ENCODE results near the gene DMBX1. TPM values are rescaled to one million over a fixed set of nuclear protein-coding genes. Genes with fewer than 3 reads are reported as not detected.
A peak's percentile ranks its signal among the peaks of the same experiment; 100 is the strongest.

Gene DMBX1
- polyA plus RNA-seq, 6 donors from 2014 or later, result not detected

DNA sequence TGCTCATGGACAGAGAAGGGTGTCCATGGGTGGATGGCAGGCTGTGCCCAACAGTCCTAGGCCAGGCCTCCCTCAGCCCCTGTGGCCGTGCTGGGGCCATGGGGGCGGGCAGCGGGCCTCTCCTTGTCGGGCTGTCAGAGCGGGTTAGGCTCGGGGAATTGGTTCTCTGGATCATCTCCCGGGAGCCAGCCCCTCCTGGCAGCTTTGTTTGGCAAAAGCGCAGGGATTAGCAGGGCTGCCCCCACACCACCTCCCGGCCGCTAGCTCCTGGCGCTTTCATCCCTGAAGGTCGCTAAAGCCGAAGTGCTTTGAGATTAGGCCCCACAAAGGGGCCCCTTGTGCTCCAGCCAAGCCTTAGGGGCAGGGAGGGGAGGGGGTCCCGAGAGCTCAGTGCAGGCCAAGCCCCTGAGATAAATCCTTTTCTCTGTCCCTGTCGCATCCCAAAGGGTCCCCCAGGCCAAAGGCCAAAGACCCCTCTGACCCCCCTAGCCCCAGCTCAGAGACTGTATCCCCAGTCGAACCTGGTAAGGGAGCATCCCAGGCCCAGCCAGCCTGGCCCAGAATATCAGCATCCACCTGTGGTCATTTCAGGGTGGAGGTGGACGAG lies 9.8 kb upstream of the DMBX1 start:
- no peaks in the 10 kb centered on the region for H3K36me3 Mint-ChIP-seq
- H3K9me3 Mint-ChIP-seq, result no peaks in the 10 kb centered on the region
- DNase-seq, result no peak
- H3K27me3 Mint-ChIP-seq, result peaks cover 48 to 70% (median 55%) of the 10 kb centered on the region in 3 donors
- peak overlapping the region in 1 of 6 donors; percentile 89 for H3K27ac Mint-ChIP-seq
- H3K4me3 Mint-ChIP-seq, result no peak overlapping the region
- no peak for ATAC-seq (ENCODE audit: low read depth in 2 of 2)
- H3K4me1 Mint-ChIP-seq, result peaks cover 0 to 29% (median 13%) of the 10 kb centered on the region in 3 donors

- Mint-ChIP-seq H3K36me3 (no peaks in the 10 kb centered on the region), H3K27me3 (peaks cover 55 to 71% (median 62%) of the 10 kb centered on the region in 3 donors), H3K27ac (no peak overlapping the region), H3K9me3 (no peaks in the 10 kb centered on the region), H3K4me3 (no peak overlapping the region), H3K4me1 (peaks cover 0 to 19% (median 14%) of the 10 kb centered on the region in 3 donors)
- DNase-seq (no peak), ATAC-seq (ENCODE audit: low read depth in 2 of 2) (no peak)
These were observed 8.5 kb upstream of the DMBX1 start for GRCh38 chr1:46480959-46481646.

- Mint-ChIP-seq H3K27me3 (peaks cover 63 to 78% (median 70%) of the 10 kb centered on the region in 3 donors), H3K4me3 (no peak overlapping the region), H3K36me3 (no peaks in the 10 kb centered on the region), H3K27ac (no peak overlapping the region), H3K4me1 (peaks cover 0 to 16% (median 9%) of the 10 kb centered on the region in 3 donors), H3K9me3 (no peaks in the 10 kb centered on the region)
- DNase-seq (no peak), ATAC-seq (ENCODE audit: low read depth in 2 of 2) (no peak)
These were observed 7.7 kb upstream of the DMBX1 start for GRCh38 chr1:46481961-46482360.

- Mint-ChIP-seq H3K9me3 (no peaks in the 10 kb centered on the region), H3K4me1 (peaks cover 4 to 15% (median 6%) of the 10 kb centered on the region in 3 donors), H3K27ac (peak overlapping the region in 1 of 6 donors; percentile 29), H3K4me3 (no peak overlapping the region), H3K27me3 (peaks cover 65 to 84% (median 79%) of the 10 kb centered on the region in 3 donors), H3K36me3 (no peaks in the 10 kb centered on the region)
- DNase-seq (no peak), ATAC-seq (ENCODE audit: low read depth in 2 of 2) (no peak)
These were observed 6.0 kb upstream of the DMBX1 start for GRCh38 chr1:46483589-46483988.

DNA sequence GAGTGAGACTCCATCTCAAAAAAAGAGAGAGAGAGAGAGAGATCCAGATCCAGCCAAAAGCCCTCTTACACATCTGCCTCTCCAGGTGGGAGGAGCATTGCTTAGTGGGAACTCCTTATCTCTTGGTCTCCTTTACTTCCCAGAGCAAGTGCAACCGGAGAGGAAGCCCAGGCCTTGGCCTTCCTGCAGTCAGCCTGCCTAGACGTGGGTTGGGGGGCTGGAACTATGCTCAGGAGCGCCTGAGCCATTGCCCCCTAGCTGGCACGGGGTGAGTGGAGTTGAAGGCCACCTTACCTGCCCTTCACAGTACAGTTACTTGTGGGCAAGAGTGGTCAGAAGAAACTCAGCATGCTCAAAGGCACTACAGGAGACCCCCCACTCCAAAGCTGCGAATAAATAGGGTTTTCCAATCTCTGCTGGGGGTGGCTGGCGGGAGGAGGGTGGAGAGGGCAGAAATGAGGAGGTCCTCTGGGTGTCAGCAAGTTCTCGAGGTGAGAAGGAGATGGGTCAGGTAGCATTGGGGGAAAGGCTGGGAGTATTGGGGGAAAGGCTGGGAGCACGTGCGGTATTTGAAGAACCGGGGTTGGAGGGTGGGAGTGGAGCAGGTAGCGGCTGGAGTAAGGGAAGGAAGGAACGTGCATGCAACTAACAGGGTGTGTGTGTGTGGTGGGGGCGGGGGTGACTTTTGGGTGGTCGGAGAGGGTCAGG lies 4.7 kb upstream of the DMBX1 start:
- DNase-seq (no peak), ATAC-seq (ENCODE audit: low read depth in 2 of 2) (no peak)
- peaks cover 66 to 87% (median 80%) of the 10 kb centered on the region in 3 donors for H3K27me3 Mint-ChIP-seq
- H3K4me1 Mint-ChIP-seq, result peaks cover 17 to 27% (median 18%) of the 10 kb centered on the region in 3 donors
- peaks cover 0 to 4% of the 10 kb centered on the region in 2 donors for H3K36me3 Mint-ChIP-seq
- peaks cover 0 to 2% (median 0%) of the 10 kb centered on the region in 7 donors for H3K9me3 Mint-ChIP-seq
- peak overlapping the region in 1 of 8 donors; percentile 30 for H3K4me3 Mint-ChIP-seq
- no peak overlapping the region for H3K27ac Mint-ChIP-seq

DNA sequence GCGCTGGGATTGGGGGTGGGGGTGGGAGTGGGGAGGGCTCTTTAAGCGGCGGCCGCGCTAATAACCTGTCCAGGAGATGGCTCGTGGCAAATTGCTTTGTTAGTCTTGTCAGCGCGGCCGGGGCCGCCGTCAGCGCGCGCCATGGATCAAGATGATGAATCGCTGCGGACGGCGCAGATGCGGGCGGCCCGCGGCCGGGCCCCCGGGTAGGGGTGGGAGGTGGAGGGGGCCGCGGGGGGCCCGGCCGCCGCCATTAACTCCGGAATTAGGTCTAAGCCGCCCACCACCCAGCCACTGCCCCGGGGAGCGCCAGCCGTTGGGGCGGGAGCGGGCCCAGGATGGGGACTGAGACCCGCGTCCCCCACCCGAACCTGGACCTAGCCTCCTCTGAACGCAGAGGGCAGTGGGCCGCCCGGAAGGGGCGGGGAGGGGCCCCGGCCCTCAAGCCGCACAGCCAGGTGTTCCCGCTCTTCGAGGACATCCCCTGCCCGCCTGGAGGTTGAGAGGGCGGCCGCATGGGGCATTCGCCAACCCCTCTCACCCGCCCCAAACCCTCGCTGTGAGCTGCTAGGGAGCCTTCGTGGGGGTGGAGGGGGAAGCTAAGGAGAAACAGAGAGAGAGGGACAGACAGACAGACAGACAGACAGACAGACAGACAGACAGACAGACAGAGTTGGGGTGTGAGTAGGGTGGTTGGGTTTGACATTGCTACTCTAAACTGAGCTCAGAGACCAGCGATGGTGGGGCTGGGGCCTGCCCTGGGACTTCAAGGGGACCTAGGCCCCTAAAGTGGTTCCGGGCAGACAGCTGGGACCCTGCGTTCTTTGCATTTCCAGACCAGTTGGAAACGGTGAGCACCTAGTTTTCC lies 3.8 kb upstream of the DMBX1 start:
- Mint-ChIP-seq H3K4me1 (peaks cover 19 to 32% (median 25%) of the 10 kb centered on the region in 3 donors), H3K9me3 (peaks cover 0 to 2% (median 0%) of the 10 kb centered on the region in 7 donors), H3K27ac (no peak overlapping the region), H3K4me3 (peak overlapping the region in 1 of 8 donors; percentile 47), H3K27me3 (peaks cover 65 to 89% (median 82%) of the 10 kb centered on the region in 3 donors), H3K36me3 (peaks cover 0 to 8% of the 10 kb centered on the region in 2 donors)
- DNase-seq (no peak), ATAC-seq (ENCODE audit: low read depth in 2 of 2) (no peak)

- DNase-seq, result no peak
- peaks cover 19 to 32% (median 27%) of the 10 kb centered on the region in 3 donors for H3K4me1 Mint-ChIP-seq
- H3K27ac Mint-ChIP-seq, result no peak overlapping the region
- H3K36me3 Mint-ChIP-seq, result peaks cover 0 to 8% of the 10 kb centered on the region in 2 donors
- no peak for ATAC-seq (ENCODE audit: low read depth in 2 of 2)
- H3K27me3 Mint-ChIP-seq, result peaks cover 63 to 95% (median 88%) of the 10 kb centered on the region in 3 donors
- peak overlapping the region in 2 of 8 donors; percentile 4 to 47 for H3K4me3 Mint-ChIP-seq
- peaks cover 0 to 2% (median 0%) of the 10 kb centered on the region in 7 donors for H3K9me3 Mint-ChIP-seq
These were observed 3.1 kb upstream of the DMBX1 start for GRCh38 chr1:46486432-46487015.

DNA sequence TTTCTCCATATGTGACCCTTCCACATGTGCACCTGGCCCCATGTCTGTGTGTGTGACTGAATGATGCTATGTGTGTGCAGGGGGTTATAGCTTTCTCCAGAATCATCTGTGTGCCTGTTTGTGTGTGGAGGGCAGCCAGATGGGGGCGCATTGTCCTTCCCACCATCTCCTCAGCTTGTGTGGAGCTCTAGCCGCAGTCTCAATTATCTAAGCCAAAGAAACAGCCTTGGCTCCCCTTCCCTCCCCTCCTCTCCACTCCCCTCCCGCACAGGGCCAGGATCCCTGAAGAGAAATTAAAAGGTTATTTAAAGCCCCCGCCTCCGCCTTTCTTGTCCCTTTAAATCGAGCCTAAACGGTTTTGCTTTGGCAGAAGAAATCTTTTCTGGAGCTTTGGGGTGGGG lies 1.8 kb upstream of the DMBX1 start:
- H3K9me3 Mint-ChIP-seq, result peaks cover 0 to 2% (median 0%) of the 10 kb centered on the region in 7 donors
- ATAC-seq (ENCODE audit: low read depth in 2 of 2) (no peak), DNase-seq (no peak)
- H3K4me1 Mint-ChIP-seq, result peaks cover 19 to 35% (median 32%) of the 10 kb centered on the region in 3 donors
- H3K27ac Mint-ChIP-seq, result no peak overlapping the region
- H3K4me3 Mint-ChIP-seq, result no peak overlapping the region
- H3K36me3 Mint-ChIP-seq, result peaks cover 0 to 8% of the 10 kb centered on the region in 2 donors
- H3K27me3 Mint-ChIP-seq, result peaks cover 64 to 96% (median 88%) of the 10 kb centered on the region in 3 donors

- peak overlapping the region in 1 of 6 donors; percentile 84 for H3K27ac Mint-ChIP-seq
- H3K27me3 Mint-ChIP-seq, result peaks cover 64 to 96% (median 88%) of the 10 kb centered on the region in 3 donors
These were observed 1.1 kb upstream of the DMBX1 start for GRCh38 chr1:46488343-46489168.

GRCh38 chr1:46489169-46489637 lies 433 bp upstream of the DMBX1 start:
- peak overlapping the region in 2 of 6 donors; percentile 29 to 84 for H3K27ac Mint-ChIP-seq
- H3K9me3 Mint-ChIP-seq, result peaks cover 0 to 2% (median 0%) of the 10 kb centered on the region in 7 donors
- H3K27me3 Mint-ChIP-seq, result peaks cover 61 to 95% (median 91%) of the 10 kb centered on the region in 3 donors
- peaks cover 0 to 8% of the 10 kb centered on the region in 2 donors for H3K36me3 Mint-ChIP-seq
- ATAC-seq (ENCODE audit: low read depth in 2 of 2) (peak; percentile 25 to 40), DNase-seq (no peak)
- H3K4me1 Mint-ChIP-seq, result peaks cover 19 to 38% (median 36%) of the 10 kb centered on the region in 3 donors
- H3K4me3 Mint-ChIP-seq, result peak overlapping the region; percentile 73 to 92 (median 86)

More at GRCh38 chr1:46488343-46489168, 1.1 kb upstream of the DMBX1 start:
- ATAC-seq (ENCODE audit: low read depth in 2 of 2) (no peak), DNase-seq (no peak)
- H3K4me3 Mint-ChIP-seq, result peak overlapping the region; percentile 62 to 92 (median 86)
- H3K9me3 Mint-ChIP-seq, result peaks cover 0 to 2% (median 0%) of the 10 kb centered on the region in 7 donors
- peaks cover 0 to 8% of the 10 kb centered on the region in 2 donors for H3K36me3 Mint-ChIP-seq
- H3K4me1 Mint-ChIP-seq, result peaks cover 19 to 38% (median 36%) of the 10 kb centered on the region in 3 donors

DNA sequence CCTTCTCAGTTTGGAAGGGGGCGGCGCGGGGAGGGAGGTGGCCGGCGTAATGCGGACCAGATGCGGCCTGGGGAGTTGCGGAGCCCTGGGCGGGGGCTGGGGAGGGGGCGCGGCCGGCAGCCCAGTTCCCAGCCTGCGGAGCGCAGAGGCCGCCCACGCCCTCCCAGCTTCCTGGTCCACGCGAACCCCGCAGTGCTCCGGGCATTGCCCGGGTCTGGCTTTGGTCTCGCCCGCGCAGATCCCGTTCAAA lies 695 bp downstream of the DMBX1 start:
- Mint-ChIP-seq H3K27ac (no peak overlapping the region), H3K27me3 (peaks cover 62 to 95% (median 91%) of the 10 kb centered on the region in 3 donors), H3K36me3 (peaks cover 0 to 8% of the 10 kb centered on the region in 2 donors), H3K4me1 (peaks cover 15 to 38% (median 33%) of the 10 kb centered on the region in 3 donors), H3K4me3 (peak overlapping the region in 5 of 8 donors; percentile 35 to 86 (median 56)), H3K9me3 (peaks cover 0 to 2% (median 0%) of the 10 kb centered on the region in 7 donors)
- ATAC-seq (ENCODE audit: low read depth in 2 of 2), result no peak
- no peak for DNase-seq
